ENCODE measurements around the gene SPATS2.

DNA sequence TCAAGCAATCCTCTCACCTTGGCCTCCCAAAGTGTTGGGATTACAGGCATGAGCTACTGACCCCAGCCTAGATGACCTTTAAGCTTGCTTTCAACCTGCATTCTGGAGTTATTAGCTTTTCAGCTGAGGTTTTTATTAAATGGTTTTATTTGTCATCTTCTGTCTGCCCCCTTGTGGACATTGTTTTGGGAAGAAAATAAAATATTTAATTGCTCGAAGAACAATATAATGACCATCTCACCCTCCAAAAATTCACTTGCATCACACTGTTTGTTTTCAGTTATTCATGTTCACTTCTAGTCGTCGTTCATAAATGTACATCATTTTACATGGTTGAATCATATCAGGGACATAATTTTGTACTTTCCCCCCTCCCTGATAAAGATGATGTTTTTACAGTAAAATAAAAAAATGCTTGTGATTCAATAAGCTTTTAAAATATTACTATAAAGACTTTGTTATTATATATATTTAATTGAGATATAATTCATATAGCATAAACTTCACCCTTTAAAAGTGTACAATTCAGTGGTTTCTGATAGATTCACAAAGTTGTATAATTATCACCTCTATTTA, 10.1 kb upstream of the SPATS2 start:
- TF ChIP-seq TAF1 (IDR thresholded peaks at IDR 0.05; ENCODE audit: borderline replicate concordance, insufficient read depth, low read length), result no peak
- TF ChIP-seq POLR2AphosphoS5 (IDR thresholded peaks at IDR 0.05; ENCODE audit: low read depth, low read length), result no peak
- TF ChIP-seq, protein P1, sequence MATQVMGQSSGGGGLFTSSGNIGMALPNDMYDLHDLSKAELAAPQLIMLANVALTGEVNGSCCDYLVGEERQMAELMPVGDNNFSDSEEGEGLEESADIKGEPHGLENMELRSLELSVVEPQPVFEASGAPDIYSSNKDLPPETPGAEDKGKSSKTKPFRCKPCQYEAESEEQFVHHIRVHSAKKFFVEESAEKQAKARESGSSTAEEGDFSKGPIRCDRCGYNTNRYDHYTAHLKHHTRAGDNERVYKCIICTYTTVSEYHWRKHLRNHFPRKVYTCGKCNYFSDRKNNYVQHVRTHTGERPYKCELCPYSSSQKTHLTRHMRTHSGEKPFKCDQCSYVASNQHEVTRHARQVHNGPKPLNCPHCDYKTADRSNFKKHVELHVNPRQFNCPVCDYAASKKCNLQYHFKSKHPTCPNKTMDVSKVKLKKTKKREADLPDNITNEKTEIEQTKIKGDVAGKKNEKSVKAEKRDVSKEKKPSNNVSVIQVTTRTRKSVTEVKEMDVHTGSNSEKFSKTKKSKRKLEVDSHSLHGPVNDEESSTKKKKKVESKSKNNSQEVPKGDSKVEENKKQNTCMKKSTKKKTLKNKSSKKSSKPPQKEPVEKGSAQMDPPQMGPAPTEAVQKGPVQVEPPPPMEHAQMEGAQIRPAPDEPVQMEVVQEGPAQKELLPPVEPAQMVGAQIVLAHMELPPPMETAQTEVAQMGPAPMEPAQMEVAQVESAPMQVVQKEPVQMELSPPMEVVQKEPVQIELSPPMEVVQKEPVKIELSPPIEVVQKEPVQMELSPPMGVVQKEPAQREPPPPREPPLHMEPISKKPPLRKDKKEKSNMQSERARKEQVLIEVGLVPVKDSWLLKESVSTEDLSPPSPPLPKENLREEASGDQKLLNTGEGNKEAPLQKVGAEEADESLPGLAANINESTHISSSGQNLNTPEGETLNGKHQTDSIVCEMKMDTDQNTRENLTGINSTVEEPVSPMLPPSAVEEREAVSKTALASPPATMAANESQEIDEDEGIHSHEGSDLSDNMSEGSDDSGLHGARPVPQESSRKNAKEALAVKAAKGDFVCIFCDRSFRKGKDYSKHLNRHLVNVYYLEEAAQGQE (IDR thresholded peaks at IDR 0.05; ENCODE audit: insufficient read depth in 1 of 2, low read depth in 2 of 2, low read length in 2 of 2), result no peak
- TF ChIP-seq SIN3A (IDR thresholded peaks at IDR 0.05; ENCODE audit: borderline replicate concordance, insufficient read depth, low read length), result no peak

Data from PFSK-1 (cell line).